B cell (primary cell): ENCODE results near the gene GPR3.
A peak's percentile ranks its signal among the peaks of the same experiment; 100 is the strongest.

Experiments used
- CTCF ChIP-seq: fragments of 200-600 bp; IDR thresholded peaks from one replicate; pipeline ENCODE4 v1.8.0; 2022; ENCODE audit warnings: antibody characterized with exemption, mild to moderate bottlenecking
- EZH2 ChIP-seq: IDR thresholded peaks from 2 replicates; pipeline ENCODE4 v1.6.1; 2012; ENCODE audit warnings: borderline replicate concordance, low read depth, mild to moderate bottlenecking, moderate library complexity, low read length; ENCODE audit not compliant: insufficient read depth, poor library complexity, severe bottlenecking

GRCh38 chr1:27392096-27392777 lies at the start of gene GPR3:
- TF ChIP-seq EZH2 = no peak
- peak; percentile 65 for TF ChIP-seq CTCF
